Measurements from ENCODE around the gene CLASP1. TPM values are rescaled to one million over a fixed set of nuclear protein-coding genes. Genes with fewer than 3 reads are reported as not detected.

Gene CLASP1
- total RNA-seq, 1 experiment from 2014 or later: 45.9 TPM

DNA sequence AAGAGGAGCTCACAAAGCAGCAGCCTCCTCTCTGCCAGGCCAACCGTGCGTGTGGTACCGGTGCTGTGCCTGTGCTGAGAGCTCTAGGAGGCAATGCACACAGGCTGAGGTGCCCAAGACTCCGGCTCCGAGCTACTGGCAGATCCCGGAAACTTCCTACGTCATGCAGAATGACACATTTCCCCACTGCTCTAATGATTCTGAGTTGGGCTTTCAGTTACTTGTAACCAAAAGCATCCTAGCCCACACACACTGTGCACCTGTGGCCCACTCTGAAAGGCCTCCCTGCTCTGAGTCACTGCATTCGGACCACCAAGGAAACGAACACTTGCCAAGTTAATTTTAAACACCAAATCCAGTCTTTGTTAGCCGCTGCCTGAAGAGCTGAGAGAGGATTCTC, 127.9 kb downstream of the CLASP1 start:
- H3K79me1 ChIP-seq (ENCODE audit: insufficient read depth, low read depth, low read length, poor library complexity, severe bottlenecking): no peaks in the 10 kb centered on the region
- no peak overlapping the region for H3T11ph ChIP-seq (ENCODE audit: low read length)
- WGBS (ENCODE audit: extremely low coverage, insufficient read length, low lambda C conversion rate): no CpG with 5 or more reads among the region's 10 CpGs
- H3K79me2 ChIP-seq (ENCODE audit: insufficient read depth, low read length): no peaks in the 10 kb centered on the region
- H2BK20ac ChIP-seq (ENCODE audit: low read depth, low read length, poor library complexity, severe bottlenecking): no peak overlapping the region
- Mint-ChIP-seq H3K4me3 (no peak overlapping the region), H3K9me3 (no peaks in the 10 kb centered on the region), H3K27ac (peak overlapping the region in 1 of 3 experiments; percentile 52; a peak in 1 of 7 replicates), H3K36me3 (ENCODE audit: insufficient read depth in 1 of 3, low read depth in 3 of 3) (peaks cover 8 to 60% (median 38%) of the 10 kb centered on the region in 3 experiments; a peak in 6 of 7 replicates), H3K4me1 (peaks cover 0 to 20% of the 10 kb centered on the region in 2 experiments; a peak in 2 of 4 replicates), H3K27me3 (ENCODE audit: low read depth) (no peaks in the 10 kb centered on the region)
- no peak overlapping the region for H2AK5ac ChIP-seq (ENCODE audit: insufficient read length, low read length)
- H3K9ac ChIP-seq (ENCODE audit: extremely low read depth, insufficient read length, low read length): no peak overlapping the region
- DNase-seq: no peak
- H3K18ac ChIP-seq (ENCODE audit: insufficient read length, low read depth, low read length): no peak overlapping the region
- no peak overlapping the region for H3K14ac ChIP-seq (ENCODE audit: insufficient read depth, low read length)
- no peak overlapping the region for H3K4me2 ChIP-seq (ENCODE audit: insufficient read depth, insufficient read length, low read length)
- TF ChIP-seq CTCF (conservative IDR thresholded peaks at IDR 0.05): no peak
- H3K23ac ChIP-seq (ENCODE audit: insufficient read length, low read depth, low read length): no peak overlapping the region
- H3K4me1 ChIP-seq (ENCODE audit: insufficient read depth, low read length): no peaks in the 10 kb centered on the region
- H2BK12ac ChIP-seq (ENCODE audit: insufficient read length, low read depth, low read length): no peak overlapping the region
- no peak overlapping the region for H2BK15ac ChIP-seq (ENCODE audit: low read depth, low read length)
- H3K4ac ChIP-seq (ENCODE audit: low read depth, low read length): no peak overlapping the region
- H3K23me2 ChIP-seq (ENCODE audit: insufficient read length, low read depth, low read length, poor library complexity, severe bottlenecking): no peaks in the 10 kb centered on the region
- H3K27me3 ChIP-seq (ENCODE audit: insufficient read depth, low read length): no peaks in the 10 kb centered on the region
- no peak overlapping the region for H3K27ac ChIP-seq (ENCODE audit: insufficient read length, low read depth, low read length)
- no peak overlapping the region for H4K91ac ChIP-seq (ENCODE audit: insufficient read length, low read depth, low read length)
- H4K8ac ChIP-seq (replicated peaks; ENCODE audit: insufficient read length, low read depth, low read length): no peak overlapping the region
- H3K56ac ChIP-seq (ENCODE audit: insufficient read length, low read depth, low read length): no peak overlapping the region
- no peak overlapping the region for H2BK5ac ChIP-seq (ENCODE audit: insufficient read length, low read length)
- H4K20me1 ChIP-seq (ENCODE audit: control insufficient read depth, insufficient read depth, insufficient read length): no peaks in the 10 kb centered on the region
- H2AFZ ChIP-seq (ENCODE audit: low read length): no peak overlapping the region
- H3K9me3 ChIP-seq (ENCODE audit: control insufficient read depth, low read depth, low read length): no peaks in the 10 kb centered on the region
- H4K5ac ChIP-seq (ENCODE audit: insufficient read length, low read depth, low read length): no peak overlapping the region
- H2BK120ac ChIP-seq (ENCODE audit: low read depth, low read length, poor library complexity, severe bottlenecking): no peak overlapping the region

Data from H9 (cell line).